Measurements from ENCODE around the gene LEFTY1.

- TF ChIP-seq POLR2AphosphoS5 (IDR thresholded peaks at IDR 0.05) (no peak), CTCF (IDR thresholded peaks at IDR 0.05) (no peak)
Measured at GRCh38 chr1:225842788-225843425, 46.0 kb downstream of the LEFTY1 start.
